H1 (cell line): ENCODE results near the gene DRC7. TPM values are rescaled to one million over a fixed set of nuclear protein-coding genes. Genes with fewer than 3 reads are reported as not detected.

Experiments
- CTCF ChIA-PET: fragments of 300-600 bp; sonication (Branson Sonifier 250); formaldehyde crosslinking; loops from one replicate; lab custom pipeline; 2021; ENCODE audit not compliant: partially characterized antibody; lab: Charles Lee
- POLR2A ChIA-PET: fragments of 300-600 bp; sonication (Branson Sonifier 250); formaldehyde crosslinking; loops from one replicate; lab custom pipeline; 2021; ENCODE audit warnings: inconsistent platforms; ENCODE audit not compliant: partially characterized antibody; lab: Charles Lee
- DNase-seq, 2 experiments: peaks; one replicate each; pipeline versions ENCODE4 v3.0.0 to v3.0.0-alpha.2; 2010 to 2022; ENCODE audit warnings: low spot score in 2 of 2, low read depth in 1 of 2, mixed read lengths in 1 of 2
- FAIRE-seq: peaks from 2 replicates; lab custom pipeline; 2011; peaks lifted over from hg19 to GRCh38; lab: Jason Lieb, UNC
- H2AFZ ChIP-seq: 2 replicates; pipeline ENCODE4 v1.8.1; 2012; ENCODE audit warnings: low read length, inconsistent platforms
- H2AK5ac ChIP-seq: 2 replicates; pipeline ENCODE4 v1.6.1; 2013; ENCODE audit warnings: low read depth, low read length
- H2BK120ac ChIP-seq: replicated peaks from 2 replicates; pipeline ENCODE3; 2013; ENCODE audit warnings: low read depth, low read length, inconsistent platforms
- H2BK12ac ChIP-seq: 2 replicates; pipeline ENCODE4 v1.6.1; 2013; ENCODE audit warnings: low read depth, low read length
- H2BK15ac ChIP-seq: 2 replicates; pipeline ENCODE4 v1.6.1; 2013; ENCODE audit warnings: low read length
- H2BK20ac ChIP-seq: 2 replicates; pipeline ENCODE4 v1.6.1; 2013; ENCODE audit warnings: low read length
- H2BK5ac ChIP-seq: 2 replicates; pipeline ENCODE4 v1.6.1; 2013; ENCODE audit warnings: low read depth, low read length
- H3K14ac ChIP-seq: 2 replicates; pipeline ENCODE4 v1.6.1; 2013; ENCODE audit warnings: inconsistent platforms; ENCODE audit not compliant: insufficient read length
- H3K18ac ChIP-seq: 2 replicates; pipeline ENCODE4 v1.6.1; 2013; ENCODE audit warnings: low read length; ENCODE audit errors: extremely low read depth
- H3K23ac ChIP-seq: 2 replicates; pipeline ENCODE4 v1.6.1; 2013; ENCODE audit warnings: inconsistent platforms; ENCODE audit not compliant: insufficient read length
- H3K23me2 ChIP-seq: 2 replicates; pipeline ENCODE4 v1.6.1; 2013; ENCODE audit warnings: low read depth, low read length
- H3K27ac ChIP-seq: 2 replicates; pipeline ENCODE4 v1.6.1; 2011; ENCODE audit warnings: low read depth, low read length, inconsistent platforms
- H3K27me3 ChIP-seq, 4 experiments: replicated peaks in 1 of 4; 1 replicate in 1 of 4; 2 replicates in 3 of 4; pipeline versions ENCODE4 v1.6.1 to v1.8.1; 2011 to 2013; ENCODE audit warnings: low read length in 3 of 4, mild to moderate bottlenecking in 3 of 4, inconsistent platforms in 2 of 4, mixed read lengths in 2 of 4, moderate library complexity in 1 of 4; ENCODE audit not compliant: control insufficient read depth in 3 of 4, insufficient read depth in 3 of 4; ENCODE audit errors: extremely low read depth in 1 of 4
- H3K36me3 ChIP-seq, 4 experiments: 2 replicates each; pipeline versions ENCODE4 v1.6.1 to v1.8.1; 2011 to 2013; ENCODE audit warnings: mild to moderate bottlenecking in 4 of 4, low read length in 3 of 4, moderate library complexity in 2 of 4, control low read depth in 1 of 4, inconsistent platforms in 1 of 4; ENCODE audit not compliant: insufficient read depth in 4 of 4, control insufficient read depth in 2 of 4
- H3K4ac ChIP-seq: replicated peaks from 2 replicates; pipeline ENCODE3; 2013; ENCODE audit warnings: low read length, low read depth, mixed read lengths, inconsistent platforms; ENCODE audit not compliant: insufficient read length
- H3K4me1 ChIP-seq, 4 experiments: replicated peaks in 1 of 4; 1 replicate in 1 of 4; 2 replicates in 3 of 4; pipeline versions ENCODE4 v1.6.1 to v1.8.1; 2011 to 2013; ENCODE audit warnings: low read length in 3 of 4, inconsistent platforms in 2 of 4, mixed read lengths in 1 of 4; ENCODE audit not compliant: insufficient read depth in 4 of 4, control insufficient read depth in 3 of 4
- H3K4me2 ChIP-seq, 2 experiments: 2 replicates each; pipeline versions ENCODE4 v1.6.1 to v1.8.1; 2011 to 2013; ENCODE audit warnings: low read depth in 2 of 2, low read length in 2 of 2, control low read depth in 1 of 2, inconsistent platforms in 1 of 2, mild to moderate bottlenecking in 1 of 2; ENCODE audit not compliant: insufficient read depth in 1 of 2
- H3K4me3 ChIP-seq, 4 experiments: fragments of 200-600, 300-600 bp in 1 of 4; sonication (generic), shearing (Covaris generic), sonication (Bioruptor Twin) in 1 of 4; 2 replicates each; pipeline versions ENCODE4 v1.5.1 to v1.8.1; 2011 to 2016; ENCODE audit warnings: low read length in 4 of 4, low read depth in 3 of 4, control low read depth in 2 of 4, inconsistent platforms in 2 of 4, mild to moderate bottlenecking in 2 of 4, mixed read lengths in 1 of 4, moderate library complexity in 1 of 4; ENCODE audit not compliant: insufficient read depth in 2 of 4; ENCODE audit errors: extremely low read depth in 1 of 4
- H3K56ac ChIP-seq: replicated peaks from 2 replicates; pipeline ENCODE3; 2013; ENCODE audit warnings: low read depth, mild to moderate bottlenecking, mixed read lengths, low read length, inconsistent platforms; ENCODE audit not compliant: insufficient read length
- H3K79me1 ChIP-seq: 2 replicates; pipeline ENCODE4 v1.6.1; 2013; ENCODE audit warnings: low read depth, low read length, control low read depth
- H3K79me2 ChIP-seq, 2 experiments: 2 replicates each; pipeline versions ENCODE4 v1.6.1 to v1.8.1; 2012 to 2013; ENCODE audit warnings: low read length in 2 of 2, mild to moderate bottlenecking in 2 of 2, inconsistent platforms in 1 of 2; ENCODE audit not compliant: insufficient read depth in 2 of 2, control insufficient read depth in 1 of 2
- H3K9ac ChIP-seq, 4 experiments: replicated peaks in 1 of 4; 1 replicate in 1 of 4; 2 replicates in 3 of 4; pipeline versions ENCODE4 v1.6.1 to v1.8.1; 2011 to 2013; ENCODE audit warnings: low read depth in 3 of 4, low read length in 3 of 4, control low read depth in 2 of 4, mild to moderate bottlenecking in 2 of 4, moderate library complexity in 2 of 4, inconsistent platforms in 1 of 4; ENCODE audit errors: extremely low read depth in 1 of 4
- H3K9me3 ChIP-seq, 2 experiments: 2 replicates each; pipeline versions ENCODE4 v1.6.1 to v1.8.1; 2012 to 2013; ENCODE audit warnings: mild to moderate bottlenecking in 2 of 2, moderate library complexity in 2 of 2, control low read depth in 1 of 2, inconsistent platforms in 1 of 2, low read depth in 1 of 2, low read length in 1 of 2, mixed read lengths in 1 of 2; ENCODE audit not compliant: insufficient read depth in 2 of 2
- H4K20me1 ChIP-seq, 2 experiments: replicated peaks in 1 of 2; 2 replicates each; pipeline versions ENCODE3 to v1.8.1; 2011 to 2013; ENCODE audit warnings: inconsistent platforms in 2 of 2, low read length in 2 of 2, mild to moderate bottlenecking in 1 of 2; ENCODE audit not compliant: insufficient read depth in 2 of 2, control insufficient read depth in 1 of 2
- H4K5ac ChIP-seq: 2 replicates; pipeline ENCODE4 v1.6.1; 2013; ENCODE audit warnings: low read length, low read depth, mixed read lengths, inconsistent platforms; ENCODE audit not compliant: insufficient read length
- H4K8ac ChIP-seq: 2 replicates; pipeline ENCODE4 v1.8.0; 2013; ENCODE audit warnings: mild to moderate bottlenecking, moderate library complexity, low read length, inconsistent platforms; ENCODE audit not compliant: insufficient read depth; ENCODE audit errors: extremely low read depth
- H4K91ac ChIP-seq: replicated peaks from 2 replicates; pipeline ENCODE3; 2013; ENCODE audit warnings: low read length, mixed read lengths, inconsistent platforms; ENCODE audit not compliant: insufficient read length
- NRF1 ChIP-seq: IDR thresholded peaks from 2 replicates; pipeline ENCODE4 v1.6.1; 2011; ENCODE audit warnings: mild to moderate bottlenecking, low read depth, low read length, improper control_type of control experiment
- SIN3A ChIP-seq, 2 experiments: IDR thresholded peaks in 1 of 2; conservative IDR thresholded peaks in 1 of 2; 2 replicates each; pipeline ENCODE4 v1.6.1; 2011 to 2012; ENCODE audit warnings: low read length in 2 of 2, improper control_type of control experiment in 1 of 2, low read depth in 1 of 2, mild to moderate bottlenecking in 1 of 2
- WGBS, 2 experiments: shearing (Covaris generic) in 1 of 2; methylation state at CpG; one replicate each; pipeline versions ENCODE4 v1.1.6 to v1.1.7; 2013 to 2015; ENCODE audit warnings: low lambda C conversion rate in 2 of 2, mixed read lengths in 2 of 2, inconsistent platforms in 1 of 2, low coverage in 1 of 2, missing lambda C conversion rate in 1 of 2; ENCODE audit not compliant: insufficient replicate concordance in 2 of 2, insufficient coverage in 1 of 2, insufficient read length in 1 of 2; ENCODE audit errors: extremely low coverage in 1 of 2, missing lambda C conversion rate in 1 of 2; 5-methylcytosine and 5-hydroxymethylcytosine counted together
- polyA plus RNA-seq, 7 experiments: library from polyadenylated mRNA; depleted of rRNA in 3 of 7; stranded (reverse) in 5 of 7; unstranded in 2 of 7; fragments of >200 nt in 5 of 7; fragments of 200-250 nt in 2 of 7; gene quantifications; 1 replicate in 5 of 7; 2 replicates in 1 of 7; 4 replicates in 1 of 7; pipeline versions ENCODE4 v1.2.1 to v1.2.3, GENCODE V29; 2011 to 2013; ENCODE audit warnings: missing spikeins in 2 of 7, mixed read lengths in 2 of 7
- total RNA-seq: library from RNA; stranded (reverse); fragmentation: NEBNext Ultra II Directional; extraction: Animal tissue kit (Norgen Biotek cat#: 25700); gene quantifications from 2 replicates; pipeline ENCODE4 v1.2.1, GENCODE V29; 2021

DRC7 gene
- total and polyA plus RNA-seq, 2 of the 8 experiments (the other 6 are each of a cell fraction or from before 2014, with no cell fraction given), result 0.14 TPM; not detected in 1

DNA sequence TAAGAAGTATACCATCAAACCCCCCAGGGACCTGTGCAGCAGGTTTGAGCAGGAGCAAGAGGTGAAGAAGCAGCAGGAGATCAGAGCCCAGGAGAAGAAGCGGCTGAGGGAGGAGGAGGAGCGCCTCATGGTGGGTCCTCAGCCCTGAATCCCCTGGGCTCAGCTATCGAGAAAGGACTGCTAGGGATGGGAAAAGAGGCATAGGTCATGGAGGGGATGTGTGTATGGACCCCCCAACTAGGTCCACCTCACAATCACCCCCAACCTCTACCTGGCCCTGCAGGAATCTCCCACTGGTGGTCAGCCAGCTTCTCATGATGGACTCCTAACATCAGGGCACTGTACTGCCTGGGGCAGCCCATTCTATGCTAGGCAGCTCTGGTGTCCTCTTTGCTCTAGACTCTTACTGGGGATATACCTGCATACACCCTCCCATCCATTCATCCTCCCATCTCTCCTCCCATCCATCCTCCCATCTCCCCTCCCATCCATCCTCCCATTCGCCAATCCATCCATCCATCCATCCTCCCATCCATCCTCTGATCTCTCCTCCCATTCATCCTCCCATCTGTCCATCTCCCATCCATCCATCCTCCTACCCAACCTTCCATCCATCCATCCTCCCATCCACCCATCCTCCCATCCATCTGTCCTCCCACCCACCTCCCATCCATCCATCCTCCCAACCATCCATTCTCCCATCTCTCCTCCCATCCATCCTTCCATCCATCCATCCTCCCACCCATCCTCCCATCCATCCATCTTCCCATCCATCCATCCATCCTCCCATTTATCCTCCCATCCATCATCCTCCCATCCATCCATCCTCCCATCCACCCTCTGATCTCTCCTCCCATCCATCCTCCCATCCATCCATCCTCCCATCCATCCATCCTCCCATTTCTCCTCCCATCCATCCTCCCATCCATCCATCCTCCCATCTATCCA lies 10.6 kb downstream of the DRC7 start:
- Histone ChIP-seq H3K79me1 (no peaks in the 10 kb centered on the region), H3K23ac (no peak overlapping the region), H4K91ac (no peak overlapping the region), H2AK5ac (no peak overlapping the region), H4K8ac (no peak overlapping the region), H3K56ac (no peak overlapping the region), H4K5ac (no peak overlapping the region), H3K4me1 (no peaks in the 10 kb centered on the region), H3K4ac (no peak overlapping the region), H3K9ac (no peak overlapping the region), H2BK12ac (no peak overlapping the region), H2AFZ (no peak overlapping the region), H2BK15ac (no peak overlapping the region), H2BK5ac (no peak overlapping the region), H3K36me3 (no peaks in the 10 kb centered on the region), H3K27me3 (no peaks in the 10 kb centered on the region; a peak in 2 of 7 replicates), H2BK120ac (no peak overlapping the region), H3K4me2 (no peak overlapping the region), H3K9me3 (no peaks in the 10 kb centered on the region), H3K79me2 (no peaks in the 10 kb centered on the region), H3K18ac (no peak overlapping the region), H3K23me2 (peaks cover 18% of the 10 kb centered on the region; the same call in 1 of the 2 replicates), H3K27ac (no peak overlapping the region), H3K4me3 (no peak overlapping the region), H2BK20ac (no peak overlapping the region), H4K20me1 (peaks cover 0 to 3% of the 10 kb centered on the region in 2 experiments), H3K14ac (no peak overlapping the region)
- DNase-seq (no peak), FAIRE-seq (no peak)
- ChIA-PET POLR2A (interaction anchor here (1.8 kb wide), 1 partner anchor 9 kb away, joined by 6 read pairs; no protein-coding TSS in a partner anchor), CTCF (interaction anchor here (1.0 to 1.2 kb wide), 4 partner anchors 14 to 114 kb away, joined by 3 to 5 read pairs (median 4); no protein-coding TSS in a partner anchor)
- TF ChIP-seq SIN3A (conservative IDR thresholded peaks at IDR 0.05 in 1 of 2, IDR thresholded peaks at IDR 0.05 in 1 of 2; ENCODE audit: low read depth in 1 of 2, low read length in 2 of 2) (no peak), NRF1 (no peak)
- WGBS, 2 experiments, result 79 to 100% methylated on average over 1 to 4 of the region's 4 CpGs
